NCI-H748 treated with DMSO at 0.1 percent for 48 hours (cell line): Measurements from ENCODE around the gene KRTAP13-2.
A peak's percentile ranks its signal among the peaks of the same experiment; 100 is the strongest.

Experiments used
- DNase-seq: peaks from one replicate; lab custom pipeline; 2025; lab: John Stamatoyannopoulos, UW

KRTAP13-2 gene, protein sequence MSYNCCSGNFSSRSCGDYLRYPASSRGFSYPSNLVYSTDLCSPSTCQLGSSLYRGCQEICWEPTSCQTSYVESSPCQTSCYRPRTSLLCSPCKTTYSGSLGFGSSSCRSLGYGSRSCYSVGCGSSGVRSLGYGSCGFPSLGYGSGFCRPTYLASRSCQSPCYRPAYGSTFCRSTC

DNA sequence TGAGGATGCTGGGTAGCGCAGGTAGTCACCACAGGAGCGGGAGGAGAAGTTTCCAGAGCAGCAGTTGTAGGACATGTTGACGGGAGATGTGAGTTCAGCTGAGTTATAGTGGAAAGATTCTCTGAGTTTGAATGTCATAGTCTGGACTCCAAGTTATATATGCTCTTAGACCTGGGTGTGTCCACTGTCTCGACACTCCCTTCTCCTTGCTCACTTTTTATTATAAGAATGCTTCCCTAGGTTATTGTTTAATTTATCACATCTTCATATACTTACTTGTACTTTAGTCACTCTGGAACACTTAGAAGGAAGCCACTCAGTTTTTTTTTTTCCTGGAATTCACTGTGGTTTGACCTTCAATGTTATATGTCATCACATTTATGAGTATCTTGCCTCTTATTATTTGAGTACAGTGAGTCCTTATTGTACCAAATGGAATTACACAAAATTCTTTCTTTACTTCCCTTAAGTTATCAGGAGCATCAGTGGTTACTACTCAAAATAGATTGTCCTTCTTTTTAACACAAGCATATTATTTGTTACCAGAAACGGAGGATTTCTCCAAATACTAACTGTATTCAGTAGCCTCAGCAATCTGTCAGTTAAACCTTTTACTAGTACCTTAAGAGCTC, at the start of gene KRTAP13-2:
TSS of gene KRTAP13-2 (minus strand) at position 133 of the 632 bp plus-strand sequence. CDS start at position 75, 58 bp downstream.
- DNase-seq: no peak

DNA sequence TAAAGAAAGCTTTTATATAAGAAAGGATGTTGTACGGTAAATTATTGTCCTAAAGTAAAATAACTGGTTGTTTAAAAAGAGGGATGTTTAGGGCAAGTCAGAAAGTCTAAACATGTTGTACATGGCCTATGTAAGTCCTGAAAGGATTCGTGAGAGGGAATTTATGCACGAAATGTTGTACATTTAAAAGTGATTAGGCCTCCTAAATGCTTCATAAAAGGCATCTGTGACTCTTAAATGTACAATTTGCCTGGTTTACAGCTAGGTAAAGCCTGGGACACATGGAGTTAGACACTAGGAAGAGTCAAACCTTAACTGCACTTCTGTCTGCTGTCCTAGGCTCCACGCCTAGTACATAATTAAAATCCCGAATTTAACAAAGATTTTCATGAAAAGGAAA, 43.9 kb upstream of the KRTAP13-2 start:
- no peak for DNase-seq

DNA sequence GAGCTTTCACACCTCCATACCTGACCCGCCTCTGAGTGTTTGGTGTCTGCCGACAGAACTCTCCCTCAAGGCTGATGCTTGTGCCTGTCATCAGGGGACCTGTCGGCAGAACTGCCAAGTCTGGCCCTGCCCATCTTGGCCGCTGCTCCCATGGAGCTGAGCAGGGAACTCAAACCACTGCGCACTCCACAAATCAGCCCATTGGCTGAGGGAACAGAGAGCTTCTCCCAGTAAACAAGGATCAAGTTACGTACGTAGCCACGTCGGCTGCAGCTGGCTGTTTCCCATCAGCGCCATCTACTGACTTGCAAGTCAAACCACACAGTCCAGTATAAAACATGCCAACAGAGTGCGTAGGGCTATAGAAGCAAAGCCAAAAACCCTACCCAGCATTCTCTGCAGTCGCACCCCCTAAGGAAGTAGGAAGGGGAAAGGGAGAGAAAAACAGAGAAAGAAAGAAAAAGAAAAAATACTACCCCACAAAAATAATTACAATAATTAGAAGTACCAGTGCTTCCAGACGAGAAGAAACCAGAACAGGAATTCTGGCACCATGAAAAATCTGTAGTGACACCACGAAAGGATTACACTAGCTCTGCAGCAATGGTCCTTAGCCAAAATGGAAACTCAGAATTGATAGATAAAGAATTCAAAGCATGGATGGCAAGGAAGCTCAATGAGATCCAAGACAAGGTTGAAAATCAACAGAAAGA, 36.9 kb upstream of the KRTAP13-2 start:
- peak; percentile 46 for DNase-seq

DNA sequence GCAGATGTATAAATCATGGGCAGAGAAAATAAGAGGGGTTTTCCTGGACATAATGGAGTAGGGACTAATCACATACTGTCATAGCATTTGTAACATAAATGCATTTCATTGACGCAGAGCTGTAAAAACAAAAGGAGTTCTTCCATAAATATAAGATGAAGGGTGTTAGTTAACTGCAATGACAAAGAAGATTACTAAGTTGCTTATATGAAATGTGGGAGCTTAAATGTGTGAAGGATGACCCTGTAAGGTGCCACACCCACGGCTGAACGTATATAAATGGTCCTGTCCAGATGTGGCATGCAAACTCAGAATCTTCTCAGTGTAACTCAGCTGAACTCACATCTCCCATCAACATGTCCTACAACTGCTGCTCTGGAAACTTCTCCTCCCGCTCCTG, 23.7 kb upstream of the KRTAP13-2 start, which contains the start of gene KRTAP13-1:
TSS of gene KRTAP13-1 (plus strand) at position 301 of the 400 bp plus-strand sequence. CDS start at position 357, 56 bp downstream.
- DNase-seq: no peak

DNA sequence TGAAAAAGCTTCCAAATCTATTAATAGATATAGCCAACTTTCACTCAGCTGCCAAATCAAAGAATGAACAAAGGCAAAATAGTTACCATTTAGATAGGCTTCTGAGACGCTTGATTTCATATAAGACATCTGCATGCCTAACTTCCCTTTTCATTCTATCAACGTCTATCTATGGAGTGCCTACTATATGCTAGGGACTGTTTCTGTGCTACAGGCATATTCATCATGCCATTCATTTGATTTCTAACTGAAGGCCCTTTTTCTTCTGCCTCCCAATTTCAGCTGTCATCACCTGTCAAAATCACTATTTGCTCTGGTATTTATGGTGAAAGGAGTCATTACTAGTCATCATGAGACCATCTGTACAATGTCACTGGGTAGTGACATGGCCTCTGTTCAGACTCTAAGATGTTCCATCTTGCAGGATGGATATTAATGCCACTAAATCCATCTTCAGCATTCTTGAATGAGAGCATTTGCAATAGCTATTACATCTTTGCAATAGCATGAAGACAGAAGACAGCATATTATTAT, 19.5 kb upstream of the KRTAP13-2 start:
- no peak for DNase-seq

DNA sequence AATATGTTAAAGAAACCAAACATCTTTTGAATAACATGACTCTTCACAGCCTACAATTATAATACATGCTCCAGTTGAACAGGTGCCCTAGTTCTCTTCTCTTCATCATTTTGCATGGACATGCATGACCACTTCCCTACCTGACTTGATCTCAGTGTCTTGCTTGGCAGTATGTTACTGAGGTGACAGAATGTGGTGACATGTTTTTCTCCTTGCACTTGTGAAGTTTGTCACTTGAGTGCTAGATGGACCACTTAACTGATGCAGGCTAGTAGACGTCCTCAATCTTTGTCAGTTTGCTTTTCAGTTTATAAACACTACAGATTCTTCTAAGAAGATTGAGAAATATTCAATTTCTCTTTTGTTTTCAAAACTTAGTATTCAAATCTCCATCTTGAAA, 10.1 kb upstream of the KRTAP13-2 start:
- DNase-seq: no peak

DNA sequence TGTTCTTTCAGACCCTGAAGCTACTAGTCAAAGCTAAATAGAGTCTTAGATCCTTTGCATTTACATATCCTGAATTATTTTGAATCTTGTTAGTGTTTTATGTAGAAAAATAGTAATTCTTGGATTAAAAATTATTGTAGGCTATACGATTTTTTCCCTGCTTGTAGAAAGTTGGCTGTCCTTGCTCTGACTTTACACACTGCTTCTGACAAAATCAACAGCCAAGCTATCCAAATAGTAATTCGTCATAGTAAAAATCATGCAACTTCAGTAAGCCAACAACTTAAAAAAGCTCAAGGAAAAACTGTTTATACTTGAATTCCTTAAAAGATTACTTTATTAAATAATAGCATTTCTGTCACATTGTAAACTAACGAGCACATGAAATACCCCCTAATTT, 16.2 kb downstream of the KRTAP13-2 start:
- no peak for DNase-seq

DNA sequence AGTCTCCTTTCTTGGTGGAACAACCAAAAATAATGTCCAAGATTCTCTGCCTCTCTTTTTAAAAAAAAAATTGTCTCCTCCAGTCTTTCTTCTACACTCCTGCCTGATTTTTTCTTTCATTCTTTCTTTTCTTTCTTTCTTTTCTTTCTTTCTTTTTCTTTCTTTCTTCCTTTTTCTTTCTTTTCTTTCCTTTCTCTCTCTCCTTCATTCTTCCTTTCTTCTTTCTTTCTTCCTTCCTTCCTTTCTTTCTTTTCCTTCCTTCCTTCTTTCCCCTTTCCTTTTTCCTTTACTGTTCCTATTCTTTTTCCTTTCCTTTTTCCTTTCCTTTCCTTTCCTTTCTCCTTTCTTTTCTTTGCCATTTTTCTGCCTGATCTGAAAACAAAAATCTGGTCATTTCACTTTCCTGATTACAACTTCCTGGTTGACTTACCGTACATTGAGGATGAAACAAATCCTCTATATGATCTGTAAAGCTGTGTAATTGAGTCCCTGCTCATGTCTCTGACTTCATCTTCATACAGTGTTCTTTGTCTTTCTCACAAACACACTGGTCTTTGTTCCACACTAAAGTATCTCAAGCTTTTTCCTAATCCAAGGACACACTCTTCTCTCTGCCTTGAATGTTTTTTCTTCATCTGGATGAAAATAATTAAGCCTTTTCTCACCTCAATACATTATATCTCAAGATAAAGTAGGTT, 17.6 kb downstream of the KRTAP13-2 start:
- no peak for DNase-seq

DNA sequence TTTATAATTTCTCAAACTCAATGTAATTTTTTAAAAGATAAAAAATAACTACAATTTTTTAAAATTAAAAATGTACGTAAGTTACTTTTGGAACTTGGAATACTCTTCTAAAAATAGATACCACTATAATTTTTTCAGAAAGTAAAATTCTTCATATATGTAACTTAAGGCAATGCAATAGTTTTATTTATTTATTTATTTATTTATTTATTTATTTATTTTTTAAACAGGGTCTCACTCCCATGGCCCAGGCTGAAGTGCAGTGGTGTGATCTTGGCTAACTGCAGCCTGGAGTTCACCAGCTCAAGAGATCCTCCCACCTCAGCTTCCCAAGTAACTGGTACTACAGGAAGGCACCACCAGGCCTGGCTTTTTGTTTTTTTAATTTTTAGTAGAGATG, 20.5 kb downstream of the KRTAP13-2 start:
- no peak for DNase-seq

DNA sequence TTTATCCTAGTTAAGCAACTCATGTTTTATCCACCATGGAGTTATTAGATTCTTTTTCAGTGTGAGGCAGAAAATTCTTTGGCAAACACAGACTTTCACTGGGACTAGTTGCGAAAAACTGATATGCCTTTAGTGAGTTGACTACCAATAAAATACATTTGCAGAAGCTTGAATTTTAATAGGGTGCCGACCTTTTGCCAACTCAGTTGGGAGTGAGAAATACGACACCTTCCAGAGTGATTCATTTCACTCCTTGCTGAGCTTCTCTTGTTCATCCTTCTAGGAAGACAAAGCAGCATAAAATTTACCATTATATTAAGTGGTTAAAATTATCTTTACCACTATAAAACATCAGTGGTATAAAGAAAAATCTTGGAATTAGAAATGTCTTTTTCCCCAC, 22.5 kb downstream of the KRTAP13-2 start:
- no peak for DNase-seq

DNA sequence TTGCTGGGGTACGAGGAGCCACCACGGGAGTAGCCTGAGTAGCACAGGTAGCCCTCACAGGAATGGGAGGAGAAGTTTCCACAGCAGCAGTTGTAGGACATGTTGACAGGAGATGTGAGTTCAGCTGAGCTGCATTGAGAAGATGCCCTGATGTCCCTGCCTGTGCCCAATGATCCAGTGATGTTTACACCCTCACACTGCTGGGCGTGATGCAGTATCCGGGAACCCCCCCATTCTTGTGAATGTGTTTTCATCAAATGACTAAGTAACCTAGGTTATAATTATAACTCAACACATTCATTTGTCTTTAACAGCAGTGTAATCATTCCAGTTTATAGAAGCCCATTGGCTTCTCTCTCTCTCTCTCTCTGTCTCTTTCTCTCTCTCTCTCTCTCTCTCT, 23.6 kb downstream of the KRTAP13-2 start, which contains the start of gene KRTAP23-1:
TSS of gene KRTAP23-1 (minus strand) at position 101 of the 400 bp plus-strand sequence. CDS start at position 101, 0 bp downstream.
- DNase-seq: no peak

DNA sequence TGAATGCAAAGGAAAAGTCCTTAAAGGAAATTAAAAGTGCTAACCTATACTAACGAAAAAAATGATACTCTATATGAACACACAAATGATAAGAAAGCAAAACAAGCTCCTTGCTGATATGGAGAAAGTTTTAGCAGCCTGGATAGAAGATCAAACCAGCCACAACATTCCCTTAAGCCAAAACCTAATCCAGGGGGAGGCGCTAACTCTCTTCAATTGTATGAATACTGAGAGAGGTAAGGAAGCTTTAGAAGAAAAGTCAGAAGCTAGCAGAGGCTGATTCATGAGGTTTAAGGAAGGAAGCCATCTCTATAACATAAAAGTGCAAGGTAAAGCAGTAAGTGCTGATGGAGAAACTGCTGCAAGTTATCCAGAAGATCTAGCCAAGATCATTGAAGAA, 27.1 kb downstream of the KRTAP13-2 start:
- no peak for DNase-seq

DNA sequence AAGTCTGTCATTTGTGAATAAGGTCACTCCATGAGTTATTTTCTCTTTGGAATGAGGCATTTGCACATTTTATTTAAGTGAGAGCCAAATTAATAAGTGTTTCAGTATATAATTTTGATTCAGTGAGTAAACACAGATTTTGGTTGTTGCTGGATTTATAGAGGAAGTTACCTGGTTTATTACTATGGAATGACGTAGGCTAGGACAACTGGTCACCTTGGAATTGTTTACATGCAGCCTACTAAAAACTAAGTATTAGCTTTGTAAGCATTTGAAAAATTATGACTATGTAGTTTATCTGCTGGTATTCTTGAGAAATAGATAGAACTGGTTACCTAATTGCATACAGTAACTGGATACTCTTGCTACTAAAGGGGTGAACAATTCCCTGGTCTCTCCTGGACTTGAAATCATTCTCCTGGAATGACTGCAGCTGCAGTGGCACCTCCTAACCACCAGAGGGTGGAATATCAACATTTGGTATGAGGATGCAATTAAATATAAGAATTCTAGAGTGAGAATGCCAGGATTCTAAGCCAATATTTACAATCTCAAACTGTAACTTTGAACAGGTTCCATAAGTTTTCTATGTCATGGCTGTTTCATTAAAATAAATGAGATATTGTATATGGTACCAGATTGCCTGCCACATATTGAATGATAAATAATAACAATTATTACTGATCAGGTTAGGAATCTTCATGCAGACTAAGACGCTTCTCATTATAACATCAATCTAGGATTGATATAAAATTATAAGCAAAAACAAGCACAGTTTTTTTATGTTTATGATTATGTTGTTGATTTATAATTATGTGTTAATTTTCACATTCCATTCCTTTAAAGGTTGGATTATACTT, 31.1 kb downstream of the KRTAP13-2 start:
- DNase-seq: no peak

DNA sequence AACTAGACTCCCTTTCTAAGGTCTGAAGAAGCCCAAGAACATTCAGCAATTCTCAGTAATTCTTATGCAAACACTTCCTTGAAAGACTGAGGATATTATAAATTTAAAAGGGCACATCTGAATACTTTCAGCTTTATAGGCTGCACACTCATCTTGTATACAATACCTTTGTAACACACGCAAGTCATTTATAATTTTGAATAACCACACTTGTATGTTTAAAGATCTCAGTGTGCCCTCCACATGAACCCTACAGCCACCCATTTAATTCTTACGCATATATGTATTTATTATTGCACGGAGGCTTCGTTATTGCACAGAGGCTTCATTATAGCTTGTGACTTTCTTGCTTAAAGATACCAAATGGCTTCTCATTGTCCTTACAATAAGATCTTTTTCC, 33.4 kb downstream of the KRTAP13-2 start:
- no peak for DNase-seq

DNA sequence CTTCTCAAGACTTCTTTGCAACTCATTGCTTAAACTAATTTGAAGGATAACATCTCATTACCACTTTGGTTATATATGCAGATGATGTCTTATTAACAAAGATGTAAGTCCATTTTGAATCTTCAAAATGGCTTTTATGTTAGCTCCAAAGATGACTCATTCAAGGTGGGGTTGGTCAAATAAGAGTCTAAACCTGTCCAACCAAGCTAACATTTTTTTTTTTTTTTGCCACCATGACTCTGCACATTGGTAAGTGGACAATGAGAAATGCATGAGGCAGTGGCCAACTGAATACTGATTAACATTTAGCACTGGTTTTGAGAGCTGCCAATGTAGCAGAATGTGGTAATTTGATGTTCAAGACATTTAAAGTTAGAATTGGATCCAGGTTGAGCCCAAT, 34.3 kb downstream of the KRTAP13-2 start:
- no peak for DNase-seq

DNA sequence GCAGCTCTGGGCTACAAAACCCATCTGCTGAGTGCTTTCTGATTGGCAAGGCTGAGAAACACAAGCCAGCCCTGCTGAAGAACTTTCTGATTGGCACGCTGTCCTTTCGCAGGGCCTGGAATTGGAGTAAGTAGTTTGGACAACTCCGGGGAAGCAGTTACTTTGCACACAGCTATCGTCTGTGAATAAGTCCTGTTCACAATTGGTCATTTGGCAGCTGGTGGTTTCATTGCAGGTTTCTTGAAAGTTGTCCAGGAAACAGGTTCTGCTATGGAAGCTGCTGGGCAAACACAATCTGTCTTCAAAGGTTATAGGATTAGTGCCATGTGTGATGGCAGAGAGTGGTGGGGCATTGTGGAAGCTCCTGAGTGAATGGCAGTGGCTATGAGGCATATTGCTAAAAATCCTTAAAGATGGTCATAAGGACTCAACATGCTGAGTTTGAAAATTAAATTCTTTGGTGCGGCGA, 34.8 kb downstream of the KRTAP13-2 start, which contains the start of gene KRTAP27-1:
TSS of gene KRTAP27-1 (minus strand) at position 419 of the 469 bp plus-strand sequence. CDS start at position 393, 26 bp downstream.
- no peak for DNase-seq

DNA sequence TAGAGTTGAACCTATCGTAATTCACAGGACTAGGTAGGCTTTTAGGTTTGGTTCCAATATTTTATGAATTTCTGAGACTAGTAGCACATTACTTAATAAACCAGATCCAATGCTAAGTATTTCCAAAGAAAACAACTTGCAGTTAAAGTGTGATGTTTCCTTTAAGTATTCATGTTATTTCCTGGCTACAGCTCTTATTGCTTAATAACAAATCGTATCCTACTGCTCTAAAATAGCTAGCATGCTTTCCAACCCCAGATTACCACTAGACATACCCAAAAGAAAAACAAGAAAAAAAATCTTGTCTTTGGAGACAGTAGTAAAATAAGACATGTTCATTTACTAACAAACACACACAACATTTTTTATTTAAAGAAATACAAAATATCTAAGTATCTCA, 35.5 kb downstream of the KRTAP13-2 start:
- no peak for DNase-seq

DNA sequence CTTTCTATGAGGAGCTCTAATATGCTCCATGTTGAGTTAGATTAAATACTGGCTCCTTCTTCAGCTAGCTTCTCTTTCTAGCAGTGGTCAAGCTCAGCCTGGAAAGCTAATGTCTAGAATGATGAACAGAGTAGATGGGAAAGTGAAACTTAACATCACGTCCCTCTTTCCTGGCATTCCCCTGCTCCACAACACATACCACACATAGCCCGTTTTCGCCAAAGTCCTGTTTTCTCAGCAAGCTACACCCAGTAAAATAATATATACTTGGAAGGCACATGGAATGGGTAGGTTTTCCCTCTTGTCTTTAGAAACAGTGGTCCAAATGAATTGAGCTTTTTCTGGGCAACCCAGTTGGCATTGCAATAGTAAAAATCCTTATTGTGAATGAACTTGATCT, 38.3 kb downstream of the KRTAP13-2 start:
- no peak for DNase-seq

DNA sequence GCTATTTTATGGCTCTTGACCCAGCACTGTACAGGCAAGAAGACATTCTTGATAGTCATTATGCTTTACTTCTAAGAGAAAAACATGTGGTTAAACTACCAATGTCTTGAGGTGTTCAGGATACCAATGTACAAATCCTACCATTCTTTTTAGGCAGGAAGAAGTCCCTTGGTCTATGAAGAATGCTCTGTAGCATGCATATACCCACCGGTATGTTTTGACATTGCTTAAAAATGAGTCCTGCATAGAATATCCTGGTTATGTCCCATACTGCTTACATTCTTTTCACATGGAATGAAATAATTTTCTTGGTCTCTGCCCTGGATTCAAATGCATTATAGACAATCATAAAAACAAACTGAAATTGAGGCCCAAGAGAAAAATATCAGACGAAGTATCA, 39.4 kb downstream of the KRTAP13-2 start:
- no peak for DNase-seq

DNA sequence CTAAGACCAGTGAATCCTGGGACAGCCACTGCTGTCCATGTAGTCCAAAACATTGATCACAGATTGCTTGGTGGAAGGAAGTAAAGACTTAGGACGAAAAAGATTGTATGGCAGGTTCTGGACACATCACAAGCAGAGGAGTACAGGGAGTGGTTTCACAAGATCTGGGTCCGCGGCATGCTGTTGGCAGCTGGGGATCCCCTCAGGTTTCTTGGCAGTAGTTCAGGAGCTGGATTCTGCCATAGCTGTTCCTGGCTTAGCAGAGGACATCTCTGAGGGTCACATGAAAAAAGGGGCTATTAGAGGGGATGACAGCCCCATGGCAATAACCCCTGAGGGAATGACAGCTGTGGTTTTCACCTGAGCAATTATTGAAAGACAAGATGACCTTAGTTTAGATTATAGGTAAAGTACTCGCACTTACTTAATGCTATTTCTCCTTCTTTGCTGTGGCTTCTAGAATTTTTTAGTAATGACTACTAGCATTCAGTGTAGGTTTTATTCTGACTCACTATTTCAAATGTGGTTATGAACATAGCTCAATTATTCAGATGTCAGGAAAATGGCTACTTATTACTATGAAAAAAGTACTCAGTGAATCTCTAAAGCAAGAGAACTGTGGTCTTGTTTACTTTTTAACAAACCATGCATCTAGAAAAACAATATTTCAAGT, 42.7 kb downstream of the KRTAP13-2 start:
- DNase-seq: no peak
